ENCODE measurements around the gene RAD23B. TPM values are rescaled to one million over a fixed set of nuclear protein-coding genes. Genes with fewer than 3 reads are reported as not detected.

The RAD23B gene
- total RNA-seq, 2 donors from 2014 or later = 119 to 146 TPM

- Histone ChIP-seq H3K27ac (no peak overlapping the region), H3K4me1 (no peaks in the 10 kb centered on the region), H3K27me3 (no peaks in the 10 kb centered on the region), H3K9ac (ENCODE audit: low read depth in 2 of 2, low read length in 2 of 2) (no peak overlapping the region), H3K9me3 (no peaks in the 10 kb centered on the region), H3K4me3 (no peak overlapping the region), H3K36me3 (no peaks in the 10 kb centered on the region)
- DNase-seq = no peak
- intact Hi-C loops (cut with DNase I) = no loop called here
- TF ChIP-seq CTCF (IDR thresholded peaks at IDR 0.05) = no peak
Observed at GRCh38 chr9:107263289-107263688, 19.8 kb upstream of the RAD23B start.

- H3K27ac ChIP-seq = no peak overlapping the region
- no peak for DNase-seq
- no peaks in the 10 kb centered on the region for H3K27me3 ChIP-seq
- H3K9ac ChIP-seq (ENCODE audit: low read depth in 2 of 2, low read length in 2 of 2) = no peak overlapping the region
- H3K9me3 ChIP-seq = no peaks in the 10 kb centered on the region
- H3K4me3 ChIP-seq = no peak overlapping the region
- no peak for TF ChIP-seq CTCF (IDR thresholded peaks at IDR 0.05)
- intact Hi-C loops (cut with DNase I) = no loop called here
- no peaks in the 10 kb centered on the region for H3K36me3 ChIP-seq
- H3K4me1 ChIP-seq = no peaks in the 10 kb centered on the region
Observed at GRCh38 chr9:107266624-107267368, 16.3 kb upstream of the RAD23B start.

GRCh38 chr9:107268560-107268959 is 14.5 kb upstream of the RAD23B start:
- intact Hi-C loops (cut with DNase I) = no loop called here
- no peak for TF ChIP-seq CTCF (IDR thresholded peaks at IDR 0.05)
- no peak overlapping the region for H3K9ac ChIP-seq (ENCODE audit: low read depth in 2 of 2, low read length in 2 of 2)
- H3K27ac ChIP-seq = no peak overlapping the region
- H3K4me3 ChIP-seq = no peak overlapping the region
- no peaks in the 10 kb centered on the region for H3K4me1 ChIP-seq
- no peaks in the 10 kb centered on the region for H3K36me3 ChIP-seq
- no peak for DNase-seq
- no peaks in the 10 kb centered on the region for H3K27me3 ChIP-seq
- no peaks in the 10 kb centered on the region for H3K9me3 ChIP-seq

- no peak overlapping the region for H3K27ac ChIP-seq
- no peaks in the 10 kb centered on the region for H3K4me1 ChIP-seq
- no peak overlapping the region for H3K9ac ChIP-seq (ENCODE audit: low read depth in 2 of 2, low read length in 2 of 2)
- intact Hi-C loops (cut with DNase I) = no loop called here
- TF ChIP-seq CTCF (IDR thresholded peaks at IDR 0.05) = no peak
- no peak overlapping the region for H3K4me3 ChIP-seq
- no peaks in the 10 kb centered on the region for H3K36me3 ChIP-seq
- DNase-seq = no peak
- no peaks in the 10 kb centered on the region for H3K27me3 ChIP-seq
- H3K9me3 ChIP-seq = no peaks in the 10 kb centered on the region
Observed at GRCh38 chr9:107269254-107269653, 13.8 kb upstream of the RAD23B start.

GRCh38 chr9:107269681-107270080 is 13.4 kb upstream of the RAD23B start:
- Histone ChIP-seq H3K9ac (ENCODE audit: low read depth in 2 of 2, low read length in 2 of 2) (no peak overlapping the region), H3K4me3 (no peak overlapping the region), H3K27ac (no peak overlapping the region), H3K36me3 (no peaks in the 10 kb centered on the region), H3K9me3 (no peaks in the 10 kb centered on the region), H3K27me3 (no peaks in the 10 kb centered on the region), H3K4me1 (no peaks in the 10 kb centered on the region)
- TF ChIP-seq CTCF (IDR thresholded peaks at IDR 0.05) = no peak
- no peak for DNase-seq
- intact Hi-C loops (cut with DNase I) = no loop called here

All from colonic mucosa (tissue), 4 donors.